HG02610 (cell line): Measurements from ENCODE around the gene KCNMA1.
"Not testable (repeated sequence)": the region's sequence is repeated elsewhere in the genome, so short reads cannot be mapped to it uniquely, and the experiment has no call there.

Experiments used
- ATAC-seq: cut with Tn5 transposase; IDR thresholded peaks from one replicate; pipeline ENCODE4 v1.9.1; 2021; ENCODE audit warnings: mild to moderate bottlenecking, moderate library complexity; ENCODE audit not compliant: unreplicated experiment

The KCNMA1 gene

GRCh38 chr10:77608281-77608680 lies 29.3 kb downstream of the KCNMA1 start:
- no peak for ATAC-seq

DNA sequence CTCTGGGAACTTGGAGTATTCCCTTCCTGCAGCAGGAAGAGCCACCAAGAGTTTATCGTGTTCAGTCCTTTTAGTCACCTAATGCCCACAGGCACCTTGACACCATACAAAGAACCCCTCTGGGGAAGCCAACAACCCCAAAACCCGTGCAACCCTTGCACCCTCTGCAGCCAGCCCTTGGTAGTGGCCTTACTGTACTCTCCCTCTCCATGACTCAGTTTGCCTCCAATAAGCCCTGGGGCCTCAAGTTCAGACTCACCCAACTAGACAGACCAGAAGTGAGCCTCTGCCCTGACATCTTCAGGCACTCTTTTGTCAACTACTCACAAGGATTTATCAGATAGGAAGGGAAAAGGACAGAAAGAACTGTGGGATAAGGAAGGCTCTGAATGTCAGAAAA lies 30.9 kb downstream of the KCNMA1 start:
- no peak for ATAC-seq

GRCh38 chr10:77605466-77605865 lies 32.1 kb downstream of the KCNMA1 start:
- ATAC-seq: no peak

- ATAC-seq: no peak
Measured at GRCh38 chr10:77604941-77605351, 32.7 kb downstream of the KCNMA1 start.

- ATAC-seq: no peak
Measured at GRCh38 chr10:77604063-77604462, 33.5 kb downstream of the KCNMA1 start.

GRCh38 chr10:77603534-77603927 lies 34.1 kb downstream of the KCNMA1 start:
- no peak for ATAC-seq

DNA sequence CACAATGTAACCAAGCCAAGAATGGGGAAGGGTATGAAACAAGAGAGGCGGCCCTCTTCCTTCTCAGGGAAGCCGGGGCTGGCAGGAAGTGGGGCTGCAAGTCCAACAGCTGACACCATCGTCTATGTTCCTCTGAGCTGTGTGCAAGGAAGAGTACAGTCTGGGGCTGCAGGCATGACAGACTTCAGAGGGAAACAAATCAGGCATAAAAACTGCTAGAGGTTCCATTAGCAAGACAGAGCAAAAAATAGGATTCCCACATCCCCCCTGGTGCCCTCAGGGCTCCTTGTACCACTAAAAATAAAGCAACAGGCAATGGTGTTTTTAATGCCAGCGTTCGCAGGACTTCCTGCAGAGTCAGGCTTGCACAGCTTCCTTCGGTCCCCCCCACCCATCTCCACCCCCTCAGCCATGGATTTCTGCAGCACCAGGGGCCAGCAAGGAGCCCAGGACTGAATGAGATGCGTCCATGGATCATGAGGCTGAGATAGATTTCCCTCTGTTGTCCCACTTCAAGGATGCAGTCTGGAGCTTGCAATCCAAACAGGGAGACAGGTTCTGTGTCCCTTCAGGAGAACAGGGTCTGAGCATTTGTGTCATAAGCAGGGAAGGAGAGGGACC lies 34.6 kb downstream of the KCNMA1 start:
- ATAC-seq: no peak

- ATAC-seq: no peak
Measured at GRCh38 chr10:77602231-77602912, 35.2 kb downstream of the KCNMA1 start.

- no peak for ATAC-seq
Measured at GRCh38 chr10:77601488-77601887, 36.1 kb downstream of the KCNMA1 start.

DNA sequence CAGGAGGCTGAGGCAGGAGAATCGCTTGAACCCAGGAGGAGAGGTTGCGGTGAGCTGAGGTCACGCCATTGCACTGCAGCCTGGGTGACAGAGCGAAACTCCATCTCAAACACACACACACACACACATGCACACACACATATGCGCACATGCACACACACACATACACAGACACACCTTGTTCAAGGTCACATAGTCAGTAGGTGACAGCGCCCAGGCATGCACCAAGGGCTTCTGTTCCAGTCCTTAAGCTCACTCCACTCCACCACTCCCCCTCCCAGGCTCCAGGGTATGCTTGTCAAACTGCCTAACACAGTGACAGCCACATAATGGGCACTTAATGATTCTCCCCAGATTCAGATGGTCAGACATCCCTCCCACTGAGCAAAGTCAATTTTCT lies 37.0 kb downstream of the KCNMA1 start:
- no peak for ATAC-seq

GRCh38 chr10:77599651-77600050 lies 38.0 kb downstream of the KCNMA1 start:
- ATAC-seq: no peak

- ATAC-seq: no peak
Measured at GRCh38 chr10:77598606-77599005, 39.0 kb downstream of the KCNMA1 start.

- no peak for ATAC-seq
Measured at GRCh38 chr10:77597560-77597959, 40.0 kb downstream of the KCNMA1 start.

DNA sequence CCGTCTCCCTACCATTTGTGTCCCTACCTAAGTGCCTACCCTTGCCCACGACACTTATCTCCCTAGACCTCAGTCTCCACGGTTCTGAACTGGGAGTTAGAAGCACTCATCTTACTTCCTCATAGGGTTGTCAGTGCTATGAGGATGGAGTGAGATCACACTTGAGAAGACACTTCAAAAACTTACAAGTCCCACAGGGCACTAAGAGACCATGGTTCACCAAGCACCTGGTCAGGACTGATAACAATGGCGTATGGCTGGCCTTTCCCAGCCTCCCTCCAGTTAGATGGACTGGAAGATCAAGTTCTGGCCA lies 43.2 kb downstream of the KCNMA1 start:
- ATAC-seq: no peak

DNA sequence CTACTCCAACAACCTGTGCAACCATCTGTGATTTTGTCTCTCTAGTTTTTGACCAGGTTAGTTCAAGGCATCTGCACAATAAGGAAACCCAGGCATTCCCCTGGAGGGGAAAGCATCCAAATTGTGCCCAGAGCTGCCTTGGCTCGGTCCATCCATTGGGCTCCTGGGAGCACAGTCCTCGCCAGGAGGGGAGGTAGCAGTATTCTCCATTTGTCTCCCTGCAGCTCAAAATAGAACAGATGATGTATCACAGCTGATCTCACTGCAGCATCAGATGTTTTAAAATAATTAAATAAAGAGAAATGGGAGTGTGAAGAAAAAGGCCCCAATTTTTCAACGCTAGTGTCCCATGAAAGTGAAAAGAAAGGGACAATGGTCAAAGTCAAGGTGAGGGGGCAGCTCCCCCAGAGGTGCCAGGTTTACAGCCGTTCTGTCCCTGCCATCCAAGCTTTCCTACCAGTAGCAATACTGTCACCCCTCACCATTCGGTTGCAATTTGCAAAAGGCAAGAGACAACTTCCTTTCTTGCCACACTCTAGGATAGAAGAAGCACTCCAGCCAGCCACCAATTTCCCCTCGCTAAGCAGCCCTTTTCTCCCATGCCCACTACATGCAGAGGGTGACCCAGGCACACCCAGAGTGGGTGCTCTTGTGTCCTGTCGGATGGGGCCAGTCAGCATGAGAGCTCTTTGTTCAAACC lies 43.7 kb downstream of the KCNMA1 start:
- ATAC-seq: no peak

DNA sequence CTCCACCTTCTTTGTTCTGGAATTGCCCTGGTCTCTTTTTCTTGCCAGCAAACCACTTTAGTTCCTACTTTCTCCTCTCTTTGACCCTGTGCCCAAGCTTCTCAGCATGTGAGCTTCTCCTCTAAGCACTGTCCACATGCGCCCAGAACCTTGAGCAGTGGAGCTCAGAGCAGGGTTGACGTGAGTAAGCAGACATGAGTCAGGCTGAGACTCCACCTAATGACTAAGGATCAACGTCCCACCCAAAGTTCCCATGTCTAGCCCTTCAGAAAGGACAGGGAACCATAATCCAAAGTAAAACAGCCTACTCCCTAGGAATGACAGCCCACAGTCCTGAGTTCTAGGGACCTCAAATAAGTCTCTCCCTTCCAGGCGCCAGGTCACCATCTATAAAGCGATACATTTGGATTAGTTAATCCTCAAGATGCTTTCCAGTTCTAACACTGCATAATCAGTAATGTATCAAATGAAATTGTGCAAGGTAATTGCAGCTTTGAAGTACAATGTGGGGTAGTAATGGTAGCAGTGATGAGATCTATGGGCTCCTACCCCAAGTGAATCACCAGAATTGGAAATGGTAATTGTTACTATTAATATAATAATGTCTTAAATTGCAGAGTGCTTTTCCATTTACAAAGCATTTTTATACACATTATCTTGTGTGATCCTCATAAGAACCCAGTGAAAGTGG lies 44.5 kb downstream of the KCNMA1 start:
- ATAC-seq: no peak

DNA sequence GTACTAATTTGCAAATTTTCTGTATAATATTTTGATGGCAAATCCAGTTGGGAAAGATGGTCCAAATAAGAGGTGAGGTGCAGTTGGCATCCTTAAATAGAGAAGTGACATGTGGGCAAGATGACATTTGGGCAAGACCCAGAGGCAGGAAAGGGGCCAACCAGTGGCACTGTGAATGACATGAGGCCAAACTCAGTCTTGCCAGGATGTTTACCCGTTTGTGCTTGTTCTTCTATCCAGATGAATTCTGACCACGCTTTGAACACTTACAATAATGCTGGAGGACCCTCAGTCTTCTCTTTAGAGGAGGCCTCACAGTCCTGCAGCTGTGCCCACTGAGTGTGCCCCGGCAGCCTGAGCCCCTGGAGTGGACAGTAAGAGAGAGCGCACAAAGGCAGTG lies 45.1 kb downstream of the KCNMA1 start:
- ATAC-seq: no peak

- no peak for ATAC-seq
Measured at GRCh38 chr10:77591238-77591880, 46.2 kb downstream of the KCNMA1 start.

DNA sequence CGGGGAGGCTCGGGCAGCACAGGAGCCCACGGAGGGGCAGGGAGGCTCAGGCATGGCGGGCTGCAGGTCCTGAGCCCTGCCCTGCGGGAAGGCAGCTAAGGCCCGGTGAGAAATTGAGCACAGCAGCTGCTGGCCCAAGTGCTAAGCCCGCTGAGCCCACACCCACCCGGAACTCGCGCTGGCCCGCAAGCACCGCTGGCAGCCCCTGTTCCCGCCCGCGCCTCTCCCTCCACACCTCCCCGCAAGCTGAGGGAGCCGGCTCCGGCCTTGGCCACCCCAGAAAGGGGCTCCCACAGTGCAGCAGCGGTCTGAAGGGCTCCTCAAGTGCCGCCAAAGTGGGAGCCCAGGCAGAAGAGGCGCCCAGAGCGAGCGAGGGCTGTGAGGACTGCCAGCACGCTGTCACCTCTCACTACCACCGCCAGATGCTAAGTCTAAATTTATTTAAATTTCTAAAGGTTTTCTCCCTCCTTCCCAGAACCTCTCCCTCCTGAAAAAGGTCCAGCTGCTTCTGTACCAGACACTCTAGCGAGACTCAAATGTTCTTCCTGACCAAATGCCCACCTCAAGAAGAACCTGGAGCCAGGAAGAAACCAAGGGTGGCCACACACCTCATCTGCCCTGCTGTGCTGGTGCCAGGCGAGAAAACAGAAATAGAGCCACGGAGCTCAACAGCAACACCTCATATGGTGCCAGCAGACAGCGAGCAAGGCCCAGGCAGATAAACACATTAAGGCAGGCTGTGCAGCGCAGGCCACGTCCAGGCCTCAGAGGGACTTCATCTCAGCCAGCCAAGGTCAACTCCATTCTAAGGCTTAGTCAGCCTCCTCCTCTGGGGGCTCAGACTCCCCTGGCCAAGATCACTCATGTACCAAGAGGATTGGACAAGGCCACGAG lies 47.0 kb downstream of the KCNMA1 start:
- ATAC-seq: no peak

DNA sequence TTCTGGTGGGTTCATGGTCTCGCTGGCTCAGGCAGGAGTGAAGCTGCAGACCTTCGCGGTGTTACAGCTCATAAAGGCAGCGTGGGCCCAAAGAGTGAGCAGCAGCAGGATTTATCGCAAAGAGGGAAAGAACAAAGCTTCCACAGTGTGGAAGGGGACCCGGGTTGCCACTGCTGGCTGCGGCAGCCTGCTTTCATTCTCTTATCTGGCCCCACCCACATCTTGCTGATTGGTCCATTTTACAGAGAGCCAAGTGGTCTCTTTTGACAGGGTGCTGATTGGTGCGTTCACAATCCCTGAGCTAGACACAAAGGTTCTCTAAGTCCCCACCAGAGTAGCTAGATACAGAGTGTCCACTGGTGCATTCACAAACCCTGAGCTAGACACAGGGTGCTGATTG lies 47.9 kb downstream of the KCNMA1 start:
- ATAC-seq: not testable (repeated sequence)
